AG08396 (cell line): Measurements from ENCODE around the gene ZNF644.

Experiments used
- DNase-seq: peaks from one replicate; pipeline ENCODE4 v3.0.0; 2012; ENCODE audit warnings: low spot score, mixed read lengths

The ZNF644 gene

GRCh38 chr1:91020967-91021685 lies 709 bp downstream of the ZNF644 start:
- peak; percentile 76 for DNase-seq

- no peak for DNase-seq
Observed at GRCh38 chr1:91020486-91020885, 1.3 kb downstream of the ZNF644 start.

- DNase-seq, result no peak
Observed at GRCh38 chr1:91018006-91018405, 3.8 kb downstream of the ZNF644 start.

GRCh38 chr1:91015794-91016550 lies 5.9 kb downstream of the ZNF644 start:
- DNase-seq, result no peak

GRCh38 chr1:91015358-91015780 lies 6.5 kb downstream of the ZNF644 start:
- DNase-seq, result no peak

- no peak for DNase-seq
Observed at GRCh38 chr1:91014475-91014874, 7.4 kb downstream of the ZNF644 start.

GRCh38 chr1:91013302-91013701 lies 8.5 kb downstream of the ZNF644 start:
- no peak for DNase-seq

GRCh38 chr1:91012196-91012595 lies 9.6 kb downstream of the ZNF644 start:
- no peak for DNase-seq

GRCh38 chr1:91011726-91012125 lies 10.1 kb downstream of the ZNF644 start:
- DNase-seq, result no peak

- no peak for DNase-seq
Observed at GRCh38 chr1:91007827-91008226, 14.0 kb downstream of the ZNF644 start.

- no peak for DNase-seq
Observed at GRCh38 chr1:91007092-91007491, 14.7 kb downstream of the ZNF644 start.

GRCh38 chr1:91006113-91006908 lies 15.5 kb downstream of the ZNF644 start:
- no peak for DNase-seq

- no peak for DNase-seq
Observed at GRCh38 chr1:91005285-91005684, 16.6 kb downstream of the ZNF644 start.

- no peak for DNase-seq
Observed at GRCh38 chr1:91004145-91004544, 17.7 kb downstream of the ZNF644 start.

- DNase-seq, result no peak
Observed at GRCh38 chr1:90996742-90997413, 25.0 kb downstream of the ZNF644 start.

- no peak for DNase-seq
Observed at GRCh38 chr1:90995311-90995894, 26.4 kb downstream of the ZNF644 start.

- no peak for DNase-seq
Observed at GRCh38 chr1:90994461-90994860, 27.4 kb downstream of the ZNF644 start.

- DNase-seq, result no peak
Observed at GRCh38 chr1:90993245-90993644, 28.6 kb downstream of the ZNF644 start.

GRCh38 chr1:90990779-90991178 lies 31.1 kb downstream of the ZNF644 start:
- DNase-seq, result no peak

- DNase-seq, result no peak
Observed at GRCh38 chr1:90989990-90990389, 31.8 kb downstream of the ZNF644 start.

GRCh38 chr1:90989302-90989701 lies 32.5 kb downstream of the ZNF644 start:
- no peak for DNase-seq

- DNase-seq, result no peak
Observed at GRCh38 chr1:90987841-90988240, 34.0 kb downstream of the ZNF644 start.
